Body of pancreas (tissue), 4 donors: ENCODE measurements around the gene TBC1D23.
"Not testable (repeated sequence)": the region's sequence is repeated elsewhere in the genome, so short reads cannot be mapped to it uniquely, and the experiment has no call there.

Experiments used
- CTCF ChIP-seq, 7 experiments: fragments of 450-650 bp in 4 of 7; fragments of 200-600 bp in 3 of 7; sonication (generic) in 3 of 7; IDR thresholded peaks; one replicate each; pipeline ENCODE4 v1.5.1; 2016 to 2019; ENCODE audit warnings: antibody characterized with exemption in 7 of 7
- POLR2A ChIP-seq, 3 donors: fragments of 450-650 bp; IDR thresholded peaks; one replicate each; pipeline ENCODE4 v1.6.1; 2016; ENCODE audit warnings: antibody characterized with exemption in 3 of 3, mild to moderate bottlenecking in 2 of 3

- TF ChIP-seq CTCF, POLR2A (IDR thresholded peaks at IDR 0.05): not testable (repeated sequence)
Observed at GRCh38 chr3:100229188-100229587, 31.6 kb upstream of the TBC1D23 start.
